ENCODE data around the gene GRID2.

GRID2 gene

GRCh38 chr4:92733231-92733630, 429.5 kb downstream of the GRID2 start:
- DNase-seq (ENCODE audit: low spot score) = no peak

GRCh38 chr4:92735025-92735665, 431.4 kb downstream of the GRID2 start:
- DNase-seq (ENCODE audit: low spot score) = no peak

GRCh38 chr4:92760433-92760832, 456.7 kb downstream of the GRID2 start:
- DNase-seq (ENCODE audit: low spot score) = no peak

GRCh38 chr4:92776080-92776479, 472.3 kb downstream of the GRID2 start:
- no peak for DNase-seq (ENCODE audit: low spot score)

GRCh38 chr4:92789741-92790140, 486.0 kb downstream of the GRID2 start:
- no peak for DNase-seq (ENCODE audit: low spot score)

GRCh38 chr4:92791871-92792440, 488.2 kb downstream of the GRID2 start:
- DNase-seq (ENCODE audit: low spot score) = no peak

- no peak for DNase-seq (ENCODE audit: low spot score)
These were observed 505.6 kb downstream of the GRID2 start for GRCh38 chr4:92809381-92809780.

- no peak for DNase-seq (ENCODE audit: low spot score)
These were observed 508.9 kb downstream of the GRID2 start for GRCh38 chr4:92812652-92813051.

- DNase-seq (ENCODE audit: low spot score) = no peak
These were observed 510.9 kb downstream of the GRID2 start for GRCh38 chr4:92814677-92815076.

GRCh38 chr4:92825256-92825655, 521.5 kb downstream of the GRID2 start:
- DNase-seq (ENCODE audit: low spot score) = no peak

GRCh38 chr4:92825791-92826190, 522.0 kb downstream of the GRID2 start:
- no peak for DNase-seq (ENCODE audit: low spot score)

- no peak for DNase-seq (ENCODE audit: low spot score)
These were observed 527.0 kb downstream of the GRID2 start for GRCh38 chr4:92830771-92831170.

- no peak for DNase-seq (ENCODE audit: low spot score)
These were observed 537.1 kb downstream of the GRID2 start for GRCh38 chr4:92840880-92841279.

- no peak for DNase-seq (ENCODE audit: low spot score)
These were observed 540.0 kb downstream of the GRID2 start for GRCh38 chr4:92843784-92844183.

GRCh38 chr4:92847026-92847425, 543.3 kb downstream of the GRID2 start:
- no peak for DNase-seq (ENCODE audit: low spot score)

- no peak for DNase-seq (ENCODE audit: low spot score)
These were observed 558.7 kb downstream of the GRID2 start for GRCh38 chr4:92862509-92862908.

- DNase-seq (ENCODE audit: low spot score) = no peak
These were observed 560.3 kb downstream of the GRID2 start for GRCh38 chr4:92864096-92864495.

- no peak for DNase-seq (ENCODE audit: low spot score)
These were observed 568.8 kb downstream of the GRID2 start for GRCh38 chr4:92872604-92873003.

- no peak for DNase-seq (ENCODE audit: low spot score)
These were observed 581.9 kb downstream of the GRID2 start for GRCh38 chr4:92885632-92886031.

- no peak for DNase-seq (ENCODE audit: low spot score)
These were observed 648.7 kb downstream of the GRID2 start for GRCh38 chr4:92952426-92952825.

GRCh38 chr4:92952897-92953296, 649.1 kb downstream of the GRID2 start:
- DNase-seq (ENCODE audit: low spot score) = no peak

GRCh38 chr4:92953462-92953861, 649.7 kb downstream of the GRID2 start:
- no peak for DNase-seq (ENCODE audit: low spot score)

- no peak for DNase-seq (ENCODE audit: low spot score)
These were observed 658.1 kb downstream of the GRID2 start for GRCh38 chr4:92961881-92962280.

GRCh38 chr4:92962831-92963230, 659.1 kb downstream of the GRID2 start:
- no peak for DNase-seq (ENCODE audit: low spot score)

Data from CD4-positive, alpha-beta T cell treated with Interleukin-6 at 100 ng/mL for 8 hours (primary cell).